ENCODE data around the gene BACE1-AS.

The BACE1-AS gene

GRCh38 chr11:117284053-117284452 is 7.1 kb upstream of the BACE1-AS start:
- FAIRE-seq (no peak), DNase-seq (ENCODE audit: insufficient read length, low spot score) (no peak)
- no peak for TF ChIP-seq POLR2A (IDR thresholded peaks at IDR 0.05; ENCODE audit: low read depth, low read length)
- no peak for TF ChIP-seq POLR2AphosphoS5 (IDR thresholded peaks at IDR 0.05; ENCODE audit: low read depth, low read length)
- no peak for TF ChIP-seq PAX5 (IDR thresholded peaks at IDR 0.05; ENCODE audit: insufficient read depth, low read length, severe bottlenecking)
- TF ChIP-seq TAF1 (IDR thresholded peaks at IDR 0.05; ENCODE audit: low read depth, low read length), result no peak
- no peak for TF ChIP-seq SPI1 (IDR thresholded peaks at IDR 0.05; ENCODE audit: low read depth, low read length)
- TF ChIP-seq POU2F2 (IDR thresholded peaks at IDR 0.05; ENCODE audit: low read depth, low read length), result no peak

DNA sequence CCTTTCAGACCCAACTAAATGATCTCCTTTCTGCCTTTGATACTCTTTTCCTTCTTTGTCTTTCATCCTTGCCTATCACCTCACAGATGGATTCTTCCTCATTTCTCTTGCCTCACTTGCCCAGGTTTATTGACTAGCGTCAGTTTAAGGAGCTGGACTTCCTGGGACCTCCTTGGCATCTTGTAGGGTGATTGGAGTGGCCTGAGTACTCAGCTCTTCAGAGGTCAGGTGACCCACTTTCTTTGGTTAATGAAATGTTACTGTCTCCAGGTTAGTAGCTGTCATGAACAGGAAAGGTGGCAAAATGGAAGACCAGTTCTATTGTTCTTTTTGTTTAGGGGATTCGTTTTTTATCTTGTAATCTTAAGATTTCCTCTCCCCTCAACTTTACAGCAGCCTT is 4.6 kb upstream of the BACE1-AS start:
- TF ChIP-seq PAX5 (IDR thresholded peaks at IDR 0.05; ENCODE audit: insufficient read depth, low read length, severe bottlenecking), result no peak
- TF ChIP-seq SPI1 (IDR thresholded peaks at IDR 0.05; ENCODE audit: low read depth, low read length), result no peak
- TF ChIP-seq POLR2AphosphoS5 (IDR thresholded peaks at IDR 0.05; ENCODE audit: low read depth, low read length), result no peak
- no peak for TF ChIP-seq POU2F2 (IDR thresholded peaks at IDR 0.05; ENCODE audit: low read depth, low read length)
- TF ChIP-seq POLR2A (IDR thresholded peaks at IDR 0.05; ENCODE audit: low read depth, low read length), result no peak
- TF ChIP-seq TAF1 (IDR thresholded peaks at IDR 0.05; ENCODE audit: low read depth, low read length), result no peak
- FAIRE-seq (no peak), DNase-seq (ENCODE audit: insufficient read length, low spot score) (no peak)

DNA sequence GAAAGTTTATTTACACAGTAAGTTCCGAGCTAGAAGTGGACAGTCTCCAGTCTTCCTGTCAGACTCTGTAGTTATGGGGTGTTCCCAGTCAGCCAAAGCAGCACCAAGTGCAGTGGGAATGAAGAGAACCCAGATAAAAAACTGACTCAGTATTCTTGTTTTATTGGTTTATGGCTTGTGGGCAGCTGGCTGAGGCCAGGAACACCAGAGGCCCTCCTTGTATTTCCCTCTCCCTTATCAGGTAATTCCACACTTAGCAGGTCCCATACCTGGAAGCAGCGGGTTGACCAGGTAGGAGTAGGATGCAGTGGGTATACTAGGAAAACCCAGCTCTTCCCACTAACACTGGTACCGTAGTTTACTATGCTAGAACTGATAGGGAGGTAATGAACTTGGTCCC is 3.5 kb upstream of the BACE1-AS start:
- no peak for TF ChIP-seq TAF1 (IDR thresholded peaks at IDR 0.05; ENCODE audit: low read depth, low read length)
- TF ChIP-seq PAX5 (IDR thresholded peaks at IDR 0.05; ENCODE audit: insufficient read depth, low read length, severe bottlenecking), result no peak
- FAIRE-seq, result no peak
- DNase-seq (ENCODE audit: insufficient read length, low spot score), result no peak

GRCh38 chr11:117289795-117290194 is 1.4 kb upstream of the BACE1-AS start:
- TF ChIP-seq SPI1 (IDR thresholded peaks at IDR 0.05; ENCODE audit: low read depth, low read length), result no peak
- TF ChIP-seq POLR2A (IDR thresholded peaks at IDR 0.05; ENCODE audit: low read depth, low read length), result no peak
- TF ChIP-seq POLR2AphosphoS5 (IDR thresholded peaks at IDR 0.05; ENCODE audit: low read depth, low read length), result no peak
- TF ChIP-seq POU2F2 (IDR thresholded peaks at IDR 0.05; ENCODE audit: low read depth, low read length), result no peak
- no peak for TF ChIP-seq PAX5 (IDR thresholded peaks at IDR 0.05; ENCODE audit: insufficient read depth, low read length, severe bottlenecking)
- TF ChIP-seq TAF1 (IDR thresholded peaks at IDR 0.05; ENCODE audit: low read depth, low read length), result no peak
- no peak for FAIRE-seq

DNA sequence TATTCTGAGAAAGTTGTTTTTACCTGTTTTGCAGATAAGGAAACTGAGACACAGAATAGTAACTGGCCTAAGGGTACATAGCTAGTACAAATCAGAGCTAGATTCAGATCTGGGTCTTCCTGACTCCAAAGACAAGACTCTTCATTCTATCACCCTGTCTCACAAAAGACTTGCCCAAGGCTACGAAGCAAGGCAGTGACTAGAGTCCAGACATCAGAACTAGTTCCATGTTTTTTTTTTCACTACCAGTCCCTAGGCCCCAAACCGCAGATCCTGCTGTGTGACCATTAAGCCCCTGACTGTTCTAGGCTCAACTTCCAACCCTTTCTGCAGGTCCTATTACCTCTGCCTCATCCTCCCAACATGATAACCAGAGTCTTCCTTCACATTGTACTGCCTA is 1.5 kb downstream of the BACE1-AS start:
- no peak for FAIRE-seq
- no peak for TF ChIP-seq POU2F2 (IDR thresholded peaks at IDR 0.05; ENCODE audit: low read depth, low read length)
- TF ChIP-seq SPI1 (IDR thresholded peaks at IDR 0.05; ENCODE audit: low read depth, low read length), result no peak
- TF ChIP-seq PAX5 (IDR thresholded peaks at IDR 0.05; ENCODE audit: insufficient read depth, low read length, severe bottlenecking), result no peak
- TF ChIP-seq TAF1 (IDR thresholded peaks at IDR 0.05; ENCODE audit: low read depth, low read length), result no peak
- no peak for TF ChIP-seq POLR2A (IDR thresholded peaks at IDR 0.05; ENCODE audit: low read depth, low read length)
- no peak for TF ChIP-seq POLR2AphosphoS5 (IDR thresholded peaks at IDR 0.05; ENCODE audit: low read depth, low read length)
- DNase-seq (ENCODE audit: insufficient read length, low spot score), result no peak

More at GRCh38 chr11:117289795-117290194, 1.4 kb upstream of the BACE1-AS start:
- DNase-seq (ENCODE audit: insufficient read length, low spot score), result no peak

GRCh38 chr11:117295438-117296137 is 4.4 kb downstream of the BACE1-AS start:
- TF ChIP-seq SPI1 (IDR thresholded peaks at IDR 0.05; ENCODE audit: low read depth, low read length) (no peak), PAX5 (IDR thresholded peaks at IDR 0.05; ENCODE audit: insufficient read depth, low read length, severe bottlenecking) (no peak), POLR2AphosphoS5 (IDR thresholded peaks at IDR 0.05; ENCODE audit: low read depth, low read length) (no peak), POLR2A (IDR thresholded peaks at IDR 0.05; ENCODE audit: low read depth, low read length) (no peak), POU2F2 (IDR thresholded peaks at IDR 0.05; ENCODE audit: low read depth, low read length) (no peak), TAF1 (IDR thresholded peaks at IDR 0.05; ENCODE audit: low read depth, low read length) (no peak)
- DNase-seq (ENCODE audit: insufficient read length, low spot score), result no peak
- no peak for FAIRE-seq

DNA sequence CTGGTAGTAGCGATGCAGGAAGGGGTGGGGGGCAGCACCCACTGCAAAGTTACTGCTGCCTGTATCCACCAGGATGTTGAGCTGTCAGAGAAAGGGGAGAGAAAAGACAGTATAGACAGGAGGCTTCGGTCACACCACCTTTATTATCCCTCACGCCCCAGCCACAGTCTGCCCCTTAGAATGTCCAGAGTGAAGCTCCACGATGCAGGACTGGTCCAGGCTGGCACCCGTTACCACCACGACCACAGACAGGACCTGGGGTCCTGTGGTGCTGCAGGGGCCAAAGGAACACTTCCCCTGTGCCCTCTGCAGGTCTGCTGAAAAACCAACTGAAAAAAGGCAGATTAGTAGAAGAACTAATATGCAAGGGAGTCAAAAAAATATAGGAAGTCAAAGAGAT is 5.7 kb downstream of the BACE1-AS start:
- TF ChIP-seq POLR2A (IDR thresholded peaks at IDR 0.05; ENCODE audit: low read depth, low read length) (no peak), POLR2AphosphoS5 (IDR thresholded peaks at IDR 0.05; ENCODE audit: low read depth, low read length) (no peak), POU2F2 (IDR thresholded peaks at IDR 0.05; ENCODE audit: low read depth, low read length) (no peak), SPI1 (IDR thresholded peaks at IDR 0.05; ENCODE audit: low read depth, low read length) (no peak), TAF1 (IDR thresholded peaks at IDR 0.05; ENCODE audit: low read depth, low read length) (no peak), PAX5 (IDR thresholded peaks at IDR 0.05; ENCODE audit: insufficient read depth, low read length, severe bottlenecking) (no peak)
- FAIRE-seq (no peak), DNase-seq (ENCODE audit: insufficient read length, low spot score) (no peak)

GRCh38 chr11:117298195-117298594 is 7.0 kb downstream of the BACE1-AS start:
- no peak for DNase-seq (ENCODE audit: insufficient read length, low spot score)
- TF ChIP-seq POLR2A (IDR thresholded peaks at IDR 0.05; ENCODE audit: low read depth, low read length), result no peak
- no peak for TF ChIP-seq SPI1 (IDR thresholded peaks at IDR 0.05; ENCODE audit: low read depth, low read length)
- no peak for TF ChIP-seq POLR2AphosphoS5 (IDR thresholded peaks at IDR 0.05; ENCODE audit: low read depth, low read length)
- TF ChIP-seq POU2F2 (IDR thresholded peaks at IDR 0.05; ENCODE audit: low read depth, low read length), result no peak
- no peak for TF ChIP-seq TAF1 (IDR thresholded peaks at IDR 0.05; ENCODE audit: low read depth, low read length)
- TF ChIP-seq PAX5 (IDR thresholded peaks at IDR 0.05; ENCODE audit: insufficient read depth, low read length, severe bottlenecking), result no peak
- FAIRE-seq, result no peak

DNA sequence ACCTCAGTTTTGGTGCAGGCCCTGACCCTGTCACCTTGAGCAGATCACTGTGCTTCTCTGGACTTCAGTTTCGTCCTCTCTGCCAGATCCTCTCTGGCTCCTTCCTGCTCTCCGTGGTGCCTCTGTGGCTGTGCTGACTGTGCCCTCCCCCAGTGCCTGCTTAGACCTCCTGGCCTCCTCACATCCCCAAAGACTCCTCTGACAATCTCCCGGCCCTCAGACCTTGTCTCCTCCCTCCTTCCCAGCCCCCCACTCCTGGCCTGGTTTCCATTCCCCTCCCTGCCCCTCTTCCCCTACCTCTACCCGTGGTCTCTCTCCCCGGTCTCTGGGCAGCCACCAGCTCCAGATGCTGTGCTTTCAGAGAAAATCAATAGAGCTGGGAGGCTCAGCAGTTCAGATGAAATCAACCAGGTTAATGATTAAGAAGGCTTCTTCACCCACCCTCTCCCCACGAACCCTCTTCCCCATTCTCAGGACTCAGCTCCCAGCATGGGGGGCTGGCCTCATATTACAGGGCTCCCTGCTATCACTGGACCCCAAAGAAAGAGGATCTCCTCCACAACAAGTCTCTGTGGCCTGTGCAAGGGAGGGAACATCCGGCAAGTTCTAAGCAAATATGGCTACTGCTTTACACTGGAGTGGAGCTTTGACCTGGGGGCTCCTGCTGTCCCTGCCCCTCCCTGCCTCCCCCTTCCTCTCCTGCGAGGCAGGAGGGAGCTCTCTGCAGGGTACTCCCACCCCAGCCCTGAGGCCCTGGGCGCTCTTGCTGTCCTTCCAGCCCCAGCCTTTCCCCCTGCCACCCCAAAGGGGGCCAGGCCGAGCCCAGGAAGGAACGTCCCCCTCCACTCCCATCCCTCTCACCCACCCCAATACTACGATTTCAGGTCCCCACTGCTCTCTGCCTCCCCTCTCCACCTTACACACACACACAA is 8.5 kb downstream of the BACE1-AS start:
- FAIRE-seq (no peak), DNase-seq (ENCODE audit: insufficient read length, low spot score) (no peak)

More for the DNA sequence above, 8.5 kb downstream of the BACE1-AS start:
- TF ChIP-seq POU2F2 (IDR thresholded peaks at IDR 0.05; ENCODE audit: low read depth, low read length) (no peak), POLR2A (IDR thresholded peaks at IDR 0.05; ENCODE audit: low read depth, low read length) (no peak), POLR2AphosphoS5 (IDR thresholded peaks at IDR 0.05; ENCODE audit: low read depth, low read length) (no peak), TAF1 (IDR thresholded peaks at IDR 0.05; ENCODE audit: low read depth, low read length) (no peak), PAX5 (IDR thresholded peaks at IDR 0.05; ENCODE audit: insufficient read depth, low read length, severe bottlenecking) (no peak), SPI1 (IDR thresholded peaks at IDR 0.05; ENCODE audit: low read depth, low read length) (no peak)
